GM18519 (cell line): Measurements from ENCODE around the gene PSMA8.
"Not testable (repeated sequence)": the region's sequence is repeated elsewhere in the genome, so short reads cannot be mapped to it uniquely, and the experiment has no call there.

ENCODE experiments used
- ATAC-seq: cut with Tn5 transposase; IDR thresholded peaks from one replicate; pipeline ENCODE4 v1.9.1; 2021; ENCODE audit warnings: mild to moderate bottlenecking, moderate library complexity; ENCODE audit not compliant: unreplicated experiment, low FRiP score

Gene PSMA8

DNA sequence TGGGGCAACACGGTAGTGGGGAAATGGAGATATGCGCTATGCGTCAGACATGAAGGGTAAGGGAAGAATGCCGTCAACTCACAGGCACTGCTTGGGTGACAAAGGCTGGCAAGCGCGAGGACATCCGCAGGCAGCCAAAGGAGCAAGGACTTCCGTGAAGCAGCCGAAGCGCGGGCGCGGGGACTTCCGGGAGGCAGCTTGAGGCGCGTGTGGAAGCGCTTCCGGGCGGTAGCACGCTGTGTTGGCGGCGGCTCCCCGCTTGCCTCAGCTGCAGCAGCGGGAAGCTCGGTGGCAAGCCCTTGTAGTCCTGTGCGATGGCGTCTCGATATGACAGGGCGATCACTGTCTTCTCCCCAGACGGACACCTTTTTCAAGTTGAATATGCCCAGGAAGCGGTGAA lies at the start of gene PSMA8:
PSMA8 (plus strand) TSS at position 218 of the 400 bp plus-strand sequence; CDS start at position 315, 97 bp downstream.
- no peak for ATAC-seq

DNA sequence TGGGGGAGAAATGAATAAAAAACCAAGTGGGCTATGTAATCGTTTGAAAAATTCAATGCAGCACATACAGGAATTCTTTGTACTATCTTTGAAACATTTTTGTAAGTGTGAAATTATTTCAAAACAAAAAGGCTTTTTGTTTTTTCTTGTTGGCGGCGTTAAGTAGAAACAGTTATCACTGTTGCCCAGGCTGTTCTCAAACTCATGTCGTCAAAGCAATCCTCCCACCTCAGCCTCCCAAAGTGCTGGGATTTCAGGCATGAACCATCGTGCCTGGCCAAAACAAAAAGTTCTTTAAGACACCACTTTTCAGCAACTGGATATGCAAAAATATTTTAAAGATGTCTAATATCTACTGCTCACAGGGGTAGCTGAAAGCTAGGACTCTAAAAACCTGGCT lies 48.6 kb upstream of the PSMA8 start:
- no peak for ATAC-seq

DNA sequence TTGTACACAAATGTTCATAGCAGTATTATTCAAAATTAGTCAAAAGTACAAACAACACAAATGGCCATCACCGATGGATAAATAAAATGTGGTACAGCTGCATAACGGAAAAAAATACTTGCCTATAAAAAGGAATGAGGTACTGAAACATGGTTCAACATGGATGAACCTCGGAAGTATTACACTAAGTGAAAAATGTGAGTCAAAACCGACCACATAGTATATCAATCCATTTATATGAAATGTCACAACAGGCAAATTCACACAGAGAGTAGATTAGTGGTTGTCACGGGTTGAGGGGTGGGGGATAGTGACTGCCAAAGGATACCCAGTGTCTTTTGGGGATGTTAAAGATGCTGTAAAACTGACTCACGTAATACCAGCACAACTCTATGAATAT lies 46.7 kb upstream of the PSMA8 start:
- no peak for ATAC-seq

DNA sequence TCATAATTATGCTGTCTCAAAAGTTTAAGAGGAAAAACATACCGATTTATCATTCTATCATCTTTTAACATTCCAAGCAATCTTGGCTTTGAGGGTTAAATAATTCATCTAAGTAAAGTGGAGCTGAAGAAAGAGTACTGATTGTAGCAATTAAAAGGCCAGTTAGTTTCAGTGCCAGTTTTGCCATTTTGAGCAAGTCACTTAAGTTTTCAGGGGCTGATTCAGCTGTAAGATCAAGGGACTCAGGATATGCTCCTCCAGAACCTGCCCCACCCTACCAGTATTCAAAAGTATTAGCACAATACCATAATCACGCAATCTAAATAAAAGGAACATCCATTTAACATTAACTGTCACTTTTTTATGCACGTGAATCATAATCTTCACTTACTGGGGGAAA lies 45.2 kb upstream of the PSMA8 start:
- no peak for ATAC-seq

DNA sequence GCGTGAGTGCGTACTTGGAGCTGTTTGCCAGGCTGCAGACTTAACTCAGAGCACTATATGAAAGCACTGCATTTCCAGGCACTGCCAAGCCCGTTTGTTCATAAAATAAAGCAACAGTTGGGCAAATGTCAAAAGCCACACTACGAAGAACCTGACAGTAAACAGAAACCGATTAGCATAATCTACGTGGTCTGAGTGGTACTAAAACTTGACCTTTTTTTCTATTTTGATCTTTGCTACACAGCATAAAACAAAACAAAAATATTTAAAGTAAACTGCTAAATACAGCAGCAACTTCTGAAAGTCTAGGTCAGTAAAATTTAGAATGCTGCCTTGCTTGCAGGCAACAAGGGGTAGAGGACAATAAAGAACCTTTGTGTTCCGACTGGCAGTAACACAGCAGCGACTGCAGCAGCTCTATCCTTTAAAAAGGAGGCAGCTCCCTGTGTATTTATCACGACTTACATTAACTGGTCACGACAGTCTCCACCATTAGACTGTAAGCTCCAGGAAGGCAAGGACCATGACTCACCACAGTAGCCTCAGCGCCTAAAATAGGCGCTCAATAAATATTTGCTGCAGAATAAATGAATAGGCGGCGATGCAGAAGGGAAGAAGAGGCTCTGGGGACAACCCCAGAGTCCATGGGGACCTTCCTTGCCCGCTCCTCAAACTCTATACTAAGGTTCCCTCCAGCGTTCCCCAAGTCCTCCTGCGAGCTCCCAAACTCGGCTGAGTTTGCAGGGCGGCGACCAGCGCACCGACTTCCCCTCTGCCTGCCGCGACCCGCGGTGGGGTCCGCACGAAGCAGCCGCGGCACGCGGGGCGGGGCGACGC lies 44.2 kb upstream of the PSMA8 start:
- peak; percentile 3 for ATAC-seq

DNA sequence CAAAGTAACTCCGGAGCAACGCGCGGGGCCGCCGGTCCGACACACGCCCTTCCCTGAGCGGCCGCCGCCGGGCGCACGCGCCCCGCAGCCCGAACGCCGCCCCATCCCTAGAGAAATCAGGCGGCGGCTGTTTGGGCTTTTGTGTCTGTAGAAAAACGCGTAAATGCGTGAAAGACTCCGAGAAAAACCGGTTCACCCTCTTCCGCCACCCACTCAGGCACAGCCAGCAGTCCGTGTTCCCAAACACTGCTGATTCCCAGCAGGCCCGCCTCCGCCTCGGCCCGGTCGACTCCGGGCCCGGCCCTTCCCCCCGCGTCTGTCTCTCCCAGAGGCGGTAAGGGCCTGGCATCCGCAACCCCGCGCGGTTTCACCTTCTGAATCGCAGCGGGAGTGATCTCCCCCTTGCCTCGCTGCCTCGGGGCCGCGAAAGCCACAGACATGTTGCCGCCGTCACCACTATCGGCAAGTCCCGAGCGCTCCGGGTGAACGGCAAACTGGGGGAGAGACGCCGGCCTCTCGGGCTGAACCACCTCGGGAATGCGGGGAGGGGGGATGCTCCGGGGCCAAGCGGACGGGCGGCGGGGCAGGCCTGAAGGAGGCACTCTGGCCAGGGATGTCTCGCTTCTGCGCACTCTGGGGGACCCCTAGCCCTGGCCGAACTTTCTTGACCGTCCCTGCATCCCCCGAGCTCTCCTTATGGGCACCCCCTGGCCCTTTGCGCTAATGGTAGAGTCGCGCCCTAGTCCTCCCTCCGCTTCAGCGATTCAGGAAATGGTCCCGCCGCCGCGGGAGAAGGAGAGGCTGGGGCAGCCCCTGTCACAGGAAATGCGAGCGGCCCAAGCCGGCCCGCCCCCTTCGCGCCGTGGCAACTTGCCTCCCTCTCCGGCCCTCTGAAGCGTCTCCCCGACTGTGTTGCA lies 43.3 kb upstream of the PSMA8 start, which contains the start of gene SS18:
SS18 (minus strand) TSS at position 484 of the 917 bp plus-strand sequence; CDS start at position 440, 44 bp downstream.
- peak; percentile 69 for ATAC-seq

DNA sequence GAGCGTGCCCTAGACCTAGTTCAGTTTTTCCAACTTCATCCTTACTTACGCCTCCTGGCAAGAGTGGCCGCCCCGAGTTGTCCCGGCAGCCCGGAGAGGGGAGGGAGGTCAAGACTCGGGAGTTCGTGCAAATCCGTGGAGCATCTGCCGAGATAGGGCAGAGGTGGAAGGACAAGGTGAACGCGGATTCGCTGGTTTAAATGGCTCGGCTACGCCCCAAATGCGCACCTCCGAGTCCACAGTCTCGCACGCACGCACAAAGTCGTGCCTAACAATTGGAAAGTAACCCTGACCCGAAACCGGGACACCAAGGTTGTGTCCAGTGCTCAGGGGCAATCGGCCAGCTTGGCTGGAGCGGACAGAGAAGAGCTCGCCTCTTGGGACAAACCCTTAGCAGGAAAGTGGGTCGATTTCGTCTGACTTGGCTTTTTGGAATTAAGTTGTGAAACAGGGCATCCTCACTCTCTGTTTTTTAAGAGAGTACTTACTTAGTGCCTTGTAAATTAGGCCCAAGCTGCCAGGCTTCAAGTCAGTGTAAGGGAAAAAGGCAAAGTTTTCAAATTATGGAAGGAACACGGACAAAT lies 42.5 kb upstream of the PSMA8 start:
- ATAC-seq: peak; percentile 29

DNA sequence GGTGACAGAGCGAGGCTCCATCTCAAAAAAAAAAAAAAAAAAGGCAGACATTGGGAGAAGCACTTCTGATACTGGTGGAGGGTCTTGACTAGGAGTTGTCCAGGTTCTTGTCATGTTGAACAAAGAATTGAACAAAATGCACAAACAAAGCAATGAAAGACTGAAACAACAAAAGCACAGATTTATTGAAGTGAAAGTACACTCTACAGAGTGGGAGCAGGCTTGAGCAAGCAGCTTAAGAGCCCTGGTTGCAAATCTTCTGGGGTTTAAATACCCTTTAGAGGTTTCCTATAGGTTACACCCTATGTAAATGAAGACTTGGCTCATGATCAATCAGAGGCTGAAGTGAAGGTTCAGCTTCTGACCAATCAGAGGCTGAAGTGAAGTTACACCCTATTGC lies 36.8 kb upstream of the PSMA8 start:
- ATAC-seq: no peak

DNA sequence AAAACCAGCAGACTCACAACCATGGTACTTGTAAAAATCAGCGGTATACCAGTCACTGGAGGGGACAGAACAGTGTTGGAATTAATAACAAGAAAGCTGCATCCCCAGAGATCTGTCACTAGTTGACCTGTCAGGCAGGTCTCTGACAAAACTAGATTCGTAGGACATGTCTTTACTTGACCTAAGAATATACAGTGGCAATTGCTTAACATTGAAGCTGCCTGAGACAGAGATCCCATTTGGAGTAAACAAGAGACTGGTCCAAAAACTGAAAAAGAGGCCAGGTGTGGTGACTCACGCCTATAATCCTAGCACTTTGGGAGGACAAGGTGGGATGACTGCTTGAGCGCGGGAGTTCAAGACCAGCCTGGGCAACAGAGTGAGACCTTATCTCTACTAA lies 36.1 kb upstream of the PSMA8 start:
- no peak for ATAC-seq

DNA sequence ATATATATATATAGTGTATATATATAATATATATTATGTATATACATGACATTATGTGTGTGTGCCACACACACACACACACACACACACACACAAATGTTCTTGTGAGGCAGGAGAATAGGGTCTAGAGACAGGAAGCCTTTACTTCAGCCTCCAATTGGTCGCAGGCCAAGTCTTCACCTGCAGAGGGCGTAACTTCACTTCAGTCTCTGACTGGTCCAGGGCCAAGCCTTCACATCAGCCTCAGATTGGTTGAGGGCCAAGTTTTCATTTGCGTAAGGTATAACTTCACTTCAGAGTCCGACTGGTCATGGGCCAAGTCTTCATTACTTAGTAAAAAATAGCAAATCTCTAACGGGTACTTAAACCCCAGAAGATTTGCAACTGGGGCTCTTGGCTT lies 30.1 kb upstream of the PSMA8 start:
- no peak for ATAC-seq

DNA sequence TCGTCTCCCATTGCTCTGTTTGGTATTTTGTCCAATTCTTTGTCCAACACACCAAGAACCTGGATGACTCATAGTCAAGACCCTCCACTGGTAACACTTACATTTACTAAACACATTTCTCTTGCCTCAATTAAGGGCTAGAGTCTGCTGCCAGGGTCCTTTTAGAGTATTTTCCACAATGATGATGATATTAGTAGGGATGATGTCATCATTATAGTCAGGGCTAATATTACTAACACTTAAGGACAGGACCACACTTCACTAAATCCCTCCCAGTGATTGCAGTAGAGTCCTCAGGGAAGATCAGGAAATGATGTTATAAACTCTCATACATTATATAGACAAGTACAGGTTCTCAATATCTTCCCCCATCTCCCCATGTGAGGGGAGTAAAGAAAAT lies 29.6 kb upstream of the PSMA8 start:
- no peak for ATAC-seq

DNA sequence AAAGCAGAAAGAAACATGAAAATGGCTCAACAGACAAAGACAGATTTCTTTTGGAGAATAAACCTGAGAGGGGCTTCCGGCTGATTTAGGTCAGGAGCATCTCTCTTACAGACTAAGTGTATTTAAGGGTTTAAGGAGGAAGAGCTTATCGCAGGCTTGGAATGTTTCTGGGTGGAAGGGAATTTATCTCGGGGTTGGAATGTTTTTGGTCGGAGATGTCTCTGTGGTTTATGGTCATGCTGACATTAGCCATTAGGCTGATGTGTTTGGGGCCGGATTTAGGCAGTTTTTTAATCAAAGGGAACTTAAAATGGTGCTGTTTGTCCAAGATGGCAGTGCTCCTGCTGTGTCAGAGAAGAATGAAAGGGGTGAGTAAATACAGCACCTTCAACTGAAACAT lies 14.4 kb upstream of the PSMA8 start:
- no peak for ATAC-seq

DNA sequence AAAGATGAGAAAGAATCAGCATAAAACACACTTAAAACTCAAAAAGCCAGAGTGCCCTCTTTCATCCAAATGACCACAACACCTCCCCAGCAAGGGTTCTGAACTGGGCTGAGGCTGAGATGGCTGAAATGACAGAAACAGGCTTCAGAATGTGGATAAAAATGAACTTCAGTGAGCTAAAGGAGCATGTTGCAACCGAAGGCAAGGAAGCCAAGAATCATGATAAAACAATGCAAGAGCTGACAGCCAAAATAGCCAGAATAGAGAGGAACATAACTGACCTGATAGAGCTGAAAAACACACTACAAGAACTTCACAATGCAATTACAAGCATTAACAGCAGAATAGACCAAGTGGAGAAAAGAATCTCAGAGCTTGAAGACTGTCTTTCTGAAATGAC lies 12.2 kb upstream of the PSMA8 start:
- no peak for ATAC-seq

DNA sequence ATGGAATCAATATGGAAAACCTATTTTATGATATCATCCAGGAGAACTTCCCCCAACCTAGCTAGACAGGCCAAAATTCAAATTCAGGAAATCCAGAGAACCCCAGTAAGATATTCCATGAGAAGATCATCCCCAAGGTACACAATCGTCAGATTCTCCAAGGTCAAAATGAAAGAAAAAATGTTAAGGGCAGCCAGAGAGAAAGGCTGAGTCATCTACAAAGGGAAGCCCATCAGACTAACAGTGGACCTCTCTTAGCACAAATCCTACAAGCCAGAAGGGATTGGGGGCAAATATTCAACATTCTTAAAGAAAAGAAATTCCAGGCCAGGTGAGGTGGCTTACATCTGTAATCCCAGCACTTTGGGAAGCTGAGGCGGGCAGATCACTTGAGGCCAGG lies 11.7 kb upstream of the PSMA8 start:
- ATAC-seq: not testable (repeated sequence)

DNA sequence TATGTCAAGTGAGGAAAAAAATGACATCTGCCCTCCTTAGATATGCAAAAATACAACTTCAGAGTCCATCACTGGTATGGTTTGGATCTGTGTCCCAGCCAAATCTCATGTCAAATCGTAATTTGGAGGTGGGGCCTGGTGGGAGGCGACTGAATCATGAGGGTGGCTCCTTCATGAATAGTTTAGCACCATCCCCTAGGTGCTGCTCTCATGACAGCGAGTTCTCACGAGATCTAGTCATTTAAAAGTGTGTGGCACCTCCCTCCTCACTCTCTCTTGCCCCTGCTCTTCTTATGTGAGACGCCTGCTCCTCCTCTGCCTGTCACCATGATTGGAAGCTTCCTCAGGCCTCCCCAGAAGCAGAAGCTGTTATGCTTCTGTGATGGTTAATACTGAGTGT lies 5.9 kb upstream of the PSMA8 start:
- ATAC-seq: no peak

DNA sequence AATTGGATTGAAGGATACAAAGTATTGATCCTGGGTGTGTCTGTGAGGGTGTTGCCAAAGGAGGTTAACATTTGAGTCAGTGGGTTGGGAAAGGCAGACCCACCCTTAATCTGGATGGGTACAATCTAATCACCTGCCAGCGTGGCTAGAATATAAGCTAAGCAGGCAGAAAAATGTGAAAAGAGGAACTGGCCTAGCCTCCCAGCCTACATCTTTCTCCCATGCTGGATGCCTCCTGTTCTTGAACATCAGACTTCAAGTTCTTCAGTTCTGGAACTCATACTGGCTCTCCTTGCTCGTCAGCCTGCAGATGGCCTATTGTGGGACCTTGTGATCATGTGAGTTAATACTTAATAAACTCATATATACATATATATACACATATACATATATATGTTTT lies 5.5 kb upstream of the PSMA8 start:
- not testable (repeated sequence) for ATAC-seq

DNA sequence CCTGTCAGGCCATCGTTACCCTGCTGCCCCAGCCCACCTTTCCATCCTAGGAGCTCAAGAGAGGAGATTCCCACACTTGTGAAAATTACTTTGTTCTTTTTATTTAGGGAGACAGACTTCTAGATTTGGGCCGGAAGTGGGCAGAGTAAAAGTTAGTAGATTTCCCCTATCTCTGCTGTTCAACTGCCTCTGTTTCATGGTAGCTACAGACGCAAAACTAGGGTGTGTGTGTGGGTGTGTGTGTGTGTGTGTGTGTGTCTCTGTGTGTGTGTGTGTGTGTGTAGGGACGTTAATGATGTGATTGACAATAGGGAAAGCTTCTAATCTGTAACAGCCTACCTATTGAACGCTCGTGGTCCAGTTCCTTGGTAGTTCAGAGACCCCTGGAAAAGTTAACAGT lies 438 bp downstream of the PSMA8 start:
- no peak for ATAC-seq

DNA sequence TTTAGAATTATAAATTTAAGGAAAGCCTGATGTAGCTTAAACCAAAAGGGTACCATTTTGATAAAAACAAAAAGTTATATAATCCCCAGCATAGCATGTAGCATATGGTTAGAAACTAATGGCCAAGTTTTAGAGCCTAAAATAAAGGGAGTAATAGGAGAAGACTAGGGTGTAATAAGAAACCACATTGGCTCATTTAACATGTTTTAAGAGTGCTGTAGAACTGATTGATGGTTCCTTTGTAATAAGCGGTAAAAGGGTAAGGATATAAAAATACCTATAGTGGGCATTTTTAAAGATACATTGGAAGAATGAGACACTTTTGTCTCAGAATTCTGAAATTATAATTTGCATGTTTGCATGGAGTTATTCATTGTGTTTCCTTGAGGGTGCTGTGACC lies 1.9 kb downstream of the PSMA8 start:
- no peak for ATAC-seq

DNA sequence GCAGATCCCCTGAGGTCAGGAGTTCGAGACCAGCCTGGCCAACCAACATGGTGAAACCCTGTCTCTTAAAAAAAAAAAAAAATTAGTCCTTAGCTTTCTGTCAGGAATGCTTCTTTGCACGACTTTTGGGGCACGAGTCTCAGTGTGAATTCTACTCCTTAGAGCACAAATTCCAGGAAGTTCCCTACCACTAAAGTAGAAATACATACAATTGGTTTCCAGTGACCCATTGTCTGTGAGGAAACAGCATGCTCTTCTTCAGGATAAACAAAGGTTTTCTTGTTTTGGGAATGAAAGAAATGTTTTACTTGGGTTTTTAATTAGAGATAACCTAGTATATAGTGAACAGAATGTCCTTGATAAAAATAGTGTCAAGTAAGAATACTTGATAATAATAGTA lies 23.7 kb downstream of the PSMA8 start:
- no peak for ATAC-seq

DNA sequence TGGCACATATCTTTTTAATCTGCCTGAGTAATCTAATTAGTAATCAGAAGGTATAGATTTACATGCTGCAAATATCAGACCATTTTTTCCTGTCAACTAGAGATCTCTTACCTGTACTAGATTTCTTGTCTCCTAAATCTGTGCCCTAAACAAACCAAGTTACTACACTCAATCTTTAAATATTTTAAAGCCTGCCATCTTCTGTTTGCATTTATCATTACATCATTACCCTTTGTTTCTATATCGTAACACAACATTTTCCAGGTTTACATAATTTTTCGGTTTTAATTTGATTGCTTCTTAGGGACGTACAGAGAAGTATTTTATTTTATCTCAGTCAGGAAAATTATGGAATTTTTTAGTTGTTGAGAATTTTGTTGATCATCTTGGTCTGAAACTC lies 25.7 kb downstream of the PSMA8 start:
- no peak for ATAC-seq

DNA sequence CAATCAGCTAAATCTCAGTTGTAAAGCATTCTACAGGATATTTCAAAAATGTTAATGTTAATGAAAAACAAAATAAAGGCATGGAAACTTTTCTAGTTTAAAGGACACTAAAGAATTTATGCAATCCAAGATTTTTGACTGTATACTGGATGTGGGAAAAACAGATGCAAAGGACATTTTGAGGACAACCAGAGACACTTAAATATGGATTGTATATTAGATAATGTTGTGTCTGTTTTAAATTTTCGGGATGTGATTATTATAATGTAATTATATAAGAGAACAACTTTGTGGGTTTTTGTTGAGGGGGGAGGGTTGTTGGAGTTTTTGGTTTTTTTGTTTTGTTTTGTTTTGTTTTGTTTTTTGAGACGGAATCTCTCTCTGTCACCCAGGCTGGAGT lies 30.9 kb downstream of the PSMA8 start:
- ATAC-seq: no peak
